ENCODE data around the gene OGT.

DNA sequence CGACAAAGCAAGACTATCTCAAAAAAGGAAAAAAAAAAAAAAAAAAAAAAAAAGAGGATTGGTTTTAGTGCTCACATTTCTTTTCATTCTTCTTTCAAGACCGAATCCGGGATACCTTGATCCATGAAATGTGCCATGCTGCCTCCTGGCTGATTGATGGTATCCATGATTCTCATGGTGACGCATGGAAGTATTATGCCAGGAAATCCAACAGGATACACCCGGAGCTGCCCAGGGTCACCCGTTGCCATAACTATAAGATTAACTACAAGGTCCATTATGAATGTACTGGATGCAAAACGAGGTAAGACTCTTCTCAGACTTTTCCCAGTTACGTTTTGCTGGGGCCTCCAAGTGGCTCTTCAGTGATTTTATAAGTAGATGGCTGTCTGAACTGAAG, 79.4 kb downstream of the OGT start:
- TF ChIP-seq, protein P1, sequence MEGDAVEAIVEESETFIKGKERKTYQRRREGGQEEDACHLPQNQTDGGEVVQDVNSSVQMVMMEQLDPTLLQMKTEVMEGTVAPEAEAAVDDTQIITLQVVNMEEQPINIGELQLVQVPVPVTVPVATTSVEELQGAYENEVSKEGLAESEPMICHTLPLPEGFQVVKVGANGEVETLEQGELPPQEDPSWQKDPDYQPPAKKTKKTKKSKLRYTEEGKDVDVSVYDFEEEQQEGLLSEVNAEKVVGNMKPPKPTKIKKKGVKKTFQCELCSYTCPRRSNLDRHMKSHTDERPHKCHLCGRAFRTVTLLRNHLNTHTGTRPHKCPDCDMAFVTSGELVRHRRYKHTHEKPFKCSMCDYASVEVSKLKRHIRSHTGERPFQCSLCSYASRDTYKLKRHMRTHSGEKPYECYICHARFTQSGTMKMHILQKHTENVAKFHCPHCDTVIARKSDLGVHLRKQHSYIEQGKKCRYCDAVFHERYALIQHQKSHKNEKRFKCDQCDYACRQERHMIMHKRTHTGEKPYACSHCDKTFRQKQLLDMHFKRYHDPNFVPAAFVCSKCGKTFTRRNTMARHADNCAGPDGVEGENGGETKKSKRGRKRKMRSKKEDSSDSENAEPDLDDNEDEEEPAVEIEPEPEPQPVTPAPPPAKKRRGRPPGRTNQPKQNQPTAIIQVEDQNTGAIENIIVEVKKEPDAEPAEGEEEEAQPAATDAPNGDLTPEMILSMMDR (IDR thresholded peaks at IDR 0.05; ENCODE audit: low read depth, low read length): no peak
- TF ChIP-seq POLR2A (IDR thresholded peaks at IDR 0.05; ENCODE audit: extremely low read depth, insufficient read length) (no peak), MYC (IDR thresholded peaks at IDR 0.05; ENCODE audit: low read depth, low read length) (no peak), MAX (IDR thresholded peaks at IDR 0.05; ENCODE audit: low read depth, low read length) (no peak)
